GM12874 (cell line): ENCODE data around the gene SEC14L6.

Experiments
- TF ChIP-seq, protein P1 (sequence below): IDR thresholded peaks from 2 replicates; pipeline ENCODE4 v1.5.1; 2011; ENCODE audit warnings: low read depth, mild to moderate bottlenecking, control low read depth, low read length, moderate library complexity; ENCODE audit not compliant: insufficient read depth

The SEC14L6 gene

GRCh38 chr22:30511109-30511508 is 35.4 kb downstream of the SEC14L6 start:
- TF ChIP-seq, protein P1, sequence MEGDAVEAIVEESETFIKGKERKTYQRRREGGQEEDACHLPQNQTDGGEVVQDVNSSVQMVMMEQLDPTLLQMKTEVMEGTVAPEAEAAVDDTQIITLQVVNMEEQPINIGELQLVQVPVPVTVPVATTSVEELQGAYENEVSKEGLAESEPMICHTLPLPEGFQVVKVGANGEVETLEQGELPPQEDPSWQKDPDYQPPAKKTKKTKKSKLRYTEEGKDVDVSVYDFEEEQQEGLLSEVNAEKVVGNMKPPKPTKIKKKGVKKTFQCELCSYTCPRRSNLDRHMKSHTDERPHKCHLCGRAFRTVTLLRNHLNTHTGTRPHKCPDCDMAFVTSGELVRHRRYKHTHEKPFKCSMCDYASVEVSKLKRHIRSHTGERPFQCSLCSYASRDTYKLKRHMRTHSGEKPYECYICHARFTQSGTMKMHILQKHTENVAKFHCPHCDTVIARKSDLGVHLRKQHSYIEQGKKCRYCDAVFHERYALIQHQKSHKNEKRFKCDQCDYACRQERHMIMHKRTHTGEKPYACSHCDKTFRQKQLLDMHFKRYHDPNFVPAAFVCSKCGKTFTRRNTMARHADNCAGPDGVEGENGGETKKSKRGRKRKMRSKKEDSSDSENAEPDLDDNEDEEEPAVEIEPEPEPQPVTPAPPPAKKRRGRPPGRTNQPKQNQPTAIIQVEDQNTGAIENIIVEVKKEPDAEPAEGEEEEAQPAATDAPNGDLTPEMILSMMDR, result no peak

- TF ChIP-seq, protein P1, result no peak
Measured at GRCh38 chr22:30508216-30508615, 38.3 kb downstream of the SEC14L6 start.

DNA sequence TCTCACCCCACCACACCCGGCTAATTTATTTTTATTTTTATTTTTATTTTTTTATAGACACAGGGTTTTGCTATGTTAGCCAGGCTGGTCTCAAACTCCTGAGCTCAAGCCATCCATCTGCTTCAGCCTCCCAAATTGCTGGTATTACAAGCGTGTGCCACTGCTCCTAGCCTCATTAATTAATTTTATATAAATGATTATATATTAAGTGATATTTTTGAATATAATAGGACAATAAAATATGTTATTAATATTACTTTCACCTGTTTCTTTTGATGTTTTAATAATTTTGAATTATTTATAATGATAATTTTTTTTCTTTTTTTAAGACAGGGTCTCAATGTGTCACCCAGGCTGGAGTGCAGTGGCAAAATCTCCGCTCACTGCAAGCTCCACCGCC is 38.9 kb downstream of the SEC14L6 start:
- TF ChIP-seq, protein P1, result no peak

- TF ChIP-seq, protein P1, result no peak
Measured at GRCh38 chr22:30506507-30506968, 40.0 kb downstream of the SEC14L6 start.

DNA sequence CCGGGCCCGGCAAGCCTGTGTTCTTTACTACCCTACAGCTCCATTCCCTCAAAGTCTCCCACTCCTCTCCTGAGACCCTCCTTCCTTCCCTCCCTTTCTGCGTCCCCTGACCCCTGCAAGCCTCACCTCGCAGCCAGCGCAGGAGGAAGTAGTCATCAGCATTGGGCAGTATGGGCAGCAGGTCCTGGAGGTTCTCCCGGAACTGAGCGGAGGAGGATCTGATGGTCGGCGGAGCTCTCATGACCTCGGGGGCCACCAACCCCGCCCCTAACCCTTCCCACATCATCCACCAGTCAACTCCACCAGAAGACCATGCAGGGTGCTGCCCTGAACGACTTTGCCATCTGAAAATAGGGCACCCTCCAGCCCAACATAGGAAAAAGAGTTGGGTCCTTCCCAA is 43.0 kb downstream of the SEC14L6 start:
- TF ChIP-seq, protein P1, result no peak

- TF ChIP-seq, protein P1, result no peak
Measured at GRCh38 chr22:30502911-30503310, 43.6 kb downstream of the SEC14L6 start.

GRCh38 chr22:30502153-30502552 is 44.4 kb downstream of the SEC14L6 start:
- TF ChIP-seq, protein P1, result no peak

GRCh38 chr22:30500628-30501027 is 45.9 kb downstream of the SEC14L6 start:
- TF ChIP-seq, protein P1, result no peak
